ENCODE measurements around the gene CCDC57.

The CCDC57 gene

GRCh38 chr17:82076785-82077591, 135.7 kb downstream of the CCDC57 start:
- no peak for DNase-seq

GRCh38 chr17:82076018-82076784, 136.4 kb downstream of the CCDC57 start:
- no peak for DNase-seq

GRCh38 chr17:82073446-82073845, 139.2 kb downstream of the CCDC57 start:
- no peak for DNase-seq

- no peak for DNase-seq
Measured at GRCh38 chr17:82072827-82073226, 139.8 kb downstream of the CCDC57 start.

- no peak for DNase-seq
Measured at GRCh38 chr17:82070611-82071010, 142.0 kb downstream of the CCDC57 start.

- peak; percentile 72 for DNase-seq
Measured at GRCh38 chr17:82065638-82066303, 146.9 kb downstream of the CCDC57 start, which contains the start of gene DUS1L. Gene DUS1L (minus strand): TSS chr17:82065804. CDS start chr17:82065059, 745 bp downstream.

- DNase-seq = peak; percentile 44
Measured at GRCh38 chr17:82065193-82065637, 147.4 kb downstream of the CCDC57 start.

GRCh38 chr17:82064433-82065192, 148.0 kb downstream of the CCDC57 start:
- no peak for DNase-seq

GRCh38 chr17:82063424-82064415, 148.9 kb downstream of the CCDC57 start:
- no peak for DNase-seq

GRCh38 chr17:82062984-82063368, 149.7 kb downstream of the CCDC57 start:
- DNase-seq = no peak

- DNase-seq = no peak
Measured at GRCh38 chr17:82062076-82062983, 150.3 kb downstream of the CCDC57 start.

- DNase-seq = no peak
Measured at GRCh38 chr17:82061047-82061925, 151.4 kb downstream of the CCDC57 start.

GRCh38 chr17:82060614-82061013, 152.0 kb downstream of the CCDC57 start:
- DNase-seq = no peak

GRCh38 chr17:82060001-82060380, 152.7 kb downstream of the CCDC57 start:
- no peak for DNase-seq

- DNase-seq = no peak
Measured at GRCh38 chr17:82059272-82060000, 153.2 kb downstream of the CCDC57 start.

GRCh38 chr17:82058855-82059249, 153.8 kb downstream of the CCDC57 start:
- no peak for DNase-seq

- no peak for DNase-seq
Measured at GRCh38 chr17:82058230-82058854, 154.3 kb downstream of the CCDC57 start.

Measured in retina (tissue), 1 donor.